Vagina (tissue), 2 donors: ENCODE data around the gene NCOA5.

Experiments
- CTCF ChIP-seq, 3 experiments: fragments of 450-650 bp in 2 of 3; fragments of 200-600 bp in 1 of 3; sonication (generic) in 1 of 3; IDR thresholded peaks; one replicate each; pipeline ENCODE4 v1.5.1; 2017 to 2019; ENCODE audit warnings: antibody characterized with exemption in 3 of 3, mild to moderate bottlenecking in 2 of 3, moderate library complexity in 2 of 3
- POLR2A ChIP-seq, 2 donors: fragments of 450-650 bp; IDR thresholded peaks; one replicate each; pipeline ENCODE4 v1.6.1; 2017; ENCODE audit warnings: antibody characterized with exemption in 2 of 2, mild to moderate bottlenecking in 2 of 2, moderate library complexity in 2 of 2

GRCh38 chr20:46104262-46104661 is 14.5 kb upstream of the NCOA5 start:
- TF ChIP-seq CTCF (IDR thresholded peaks at IDR 0.05): no peak
- TF ChIP-seq POLR2A (IDR thresholded peaks at IDR 0.05): no peak
